SK-N-SH (cell line): ENCODE data around the gene ZMAT5. TPM values are rescaled to one million over a fixed set of nuclear protein-coding genes. Genes with fewer than 3 reads are reported as not detected.

Experiments
- CTCF ChIA-PET: fragments of 300-600, 350-600 bp; formaldehyde crosslinking; extraction: SDS; loops from one replicate; lab custom pipeline; 2021; lab: Yijun Ruan, JAX
- POLR2A ChIA-PET: fragments of 350-600 bp; sonication (Branson Sonifier 250); formaldehyde crosslinking; extraction: SDS; loops from one replicate; lab custom pipeline; 2020; ENCODE audit warnings: antibody characterized with exemption, inconsistent platforms; lab: Yijun Ruan, JAX
- DNase-seq: peaks from one replicate; pipeline ENCODE4 v3.0.0; 2012
- H2AFZ ChIP-seq: fragments of 200-600 bp; sonication (generic); 2 replicates; pipeline ENCODE4 v1.8.1; 2016; ENCODE audit warnings: antibody characterized with exemption, mild to moderate bottlenecking, low read depth
- H3F3A ChIP-seq: fragments of 200-600 bp; sonication (generic); replicated peaks from 2 replicates; pipeline ENCODE3; 2016; ENCODE audit warnings: antibody characterized with exemption, mild to moderate bottlenecking; ENCODE audit not compliant: insufficient read depth
- H3K27ac ChIP-seq, 2 experiments: fragments of 200-500 bp in 1 of 2; fragments of 200-600 bp in 1 of 2; sonication (Bioruptor generic) in 1 of 2; sonication (generic), shearing (Covaris generic) in 1 of 2; 2 replicates each; pipeline versions ENCODE4 v1.5.1 to v1.6.1; 2014 to 2016; ENCODE audit warnings: low read depth in 2 of 2, inconsistent platforms in 1 of 2, low read length in 1 of 2, mild to moderate bottlenecking in 1 of 2, mixed read lengths in 1 of 2
- H3K27me3 ChIP-seq: fragments of 200-600 bp; sonication (generic), shearing (Covaris generic); 2 replicates; pipeline ENCODE4 v1.6.1; 2016; ENCODE audit warnings: mixed run types; ENCODE audit not compliant: insufficient read depth
- H3K36me3 ChIP-seq, 2 experiments: fragments of 200-500 bp in 1 of 2; fragments of 200-600 bp in 1 of 2; sonication (Bioruptor generic) in 1 of 2; sonication (generic) in 1 of 2; replicated peaks in 1 of 2; 2 replicates each; pipeline versions ENCODE3 to v1.5.1; 2014 to 2016; ENCODE audit warnings: low read length in 1 of 2, mild to moderate bottlenecking in 1 of 2; ENCODE audit not compliant: insufficient read depth in 2 of 2, control insufficient read depth in 1 of 2
- H3K4me1 ChIP-seq, 2 experiments: fragments of 200-500 bp in 1 of 2; fragments of 200-600 bp in 1 of 2; sonication (Bioruptor generic) in 1 of 2; sonication (generic), shearing (Covaris generic) in 1 of 2; 2 replicates each; pipeline versions ENCODE4 v1.5.1 to v1.6.1; 2014 to 2016; ENCODE audit warnings: low read depth in 1 of 2, low read length in 1 of 2, mixed run types in 1 of 2; ENCODE audit not compliant: insufficient read depth in 2 of 2, control insufficient read depth in 1 of 2
- H3K4me2 ChIP-seq: fragments of 200-600 bp; sonication (generic), shearing (Covaris generic); 2 replicates; pipeline ENCODE4 v1.6.1; 2017; ENCODE audit warnings: mixed run types
- H3K4me3 ChIP-seq, 2 experiments: fragments of 200-500 bp in 1 of 2; fragments of 200-600 bp in 1 of 2; sonication (Bioruptor generic) in 1 of 2; sonication (generic), shearing (Covaris generic) in 1 of 2; 2 replicates each; pipeline versions ENCODE4 v1.5.1 to v1.8.1; 2014 to 2016; ENCODE audit warnings: low read depth in 2 of 2, inconsistent platforms in 1 of 2, low read length in 1 of 2, mild to moderate bottlenecking in 1 of 2, mixed read lengths in 1 of 2, moderate library complexity in 1 of 2
- H3K79me2 ChIP-seq: fragments of 200-600 bp; sonication (generic); 2 replicates; pipeline ENCODE4 v1.8.1; 2017; ENCODE audit warnings: mild to moderate bottlenecking; ENCODE audit not compliant: insufficient read depth
- H3K9ac ChIP-seq: fragments of 200-600 bp; sonication (generic); 2 replicates; pipeline ENCODE4 v1.6.1; 2017; ENCODE audit warnings: mixed run types
- H3K9me2 ChIP-seq: fragments of 200-600 bp; sonication (generic); 2 replicates; pipeline ENCODE4 v1.6.1; 2017; ENCODE audit warnings: mixed run types
- H3K9me3 ChIP-seq: fragments of 200-600 bp; sonication (generic); 2 replicates; pipeline ENCODE4 v1.6.1; 2017; ENCODE audit warnings: mixed run types, mild to moderate bottlenecking, moderate library complexity
- H4K20me1 ChIP-seq: fragments of 200-600 bp; sonication (generic); 2 replicates; pipeline ENCODE4 v1.6.1; 2017; ENCODE audit warnings: mild to moderate bottlenecking, mixed run types; ENCODE audit not compliant: insufficient read depth
- CHD2 ChIP-seq: fragments of 150-350 bp; IDR thresholded peaks from 2 replicates; pipeline ENCODE4 v1.6.1; 2018; ENCODE audit warnings: low read length; ENCODE audit not compliant: partially characterized antibody
- ELF1 ChIP-seq: IDR thresholded peaks from 2 replicates; pipeline ENCODE4 v1.4.0; 2012
- GABPA ChIP-seq: IDR thresholded peaks from 2 replicates; pipeline ENCODE4 v1.4.0; 2012; ENCODE audit warnings: low read depth, mild to moderate bottlenecking
- JUND ChIP-seq: IDR thresholded peaks from 2 replicates; pipeline ENCODE4 v1.4.0; 2012
- MEF2A ChIP-seq: IDR thresholded peaks from 2 replicates; pipeline ENCODE4 v1.4.0; 2012; ENCODE audit warnings: low read depth, borderline replicate concordance
- NFIC ChIP-seq: IDR thresholded peaks from 2 replicates; pipeline ENCODE4 v1.4.0; 2012; ENCODE audit warnings: borderline replicate concordance
- NRF1 ChIP-seq: IDR thresholded peaks from 2 replicates; pipeline ENCODE4 v1.6.1; 2012; ENCODE audit warnings: low read depth, mild to moderate bottlenecking, low read length
- POLR2AphosphoS5 ChIP-seq: IDR thresholded peaks from 2 replicates; pipeline ENCODE4 v1.6.1; 2012; ENCODE audit warnings: low read depth, low read length
- RAD21 ChIP-seq: IDR thresholded peaks from 2 replicates; pipeline ENCODE4 v1.6.1; 2012; ENCODE audit warnings: mild to moderate bottlenecking, low read length
- RFX5 ChIP-seq: IDR thresholded peaks from 2 replicates; pipeline ENCODE4 v1.6.1; 2012; ENCODE audit warnings: mild to moderate bottlenecking, improper control_type of control experiment, low read length
- SIN3A ChIP-seq: IDR thresholded peaks from 2 replicates; pipeline ENCODE4 v1.6.1; 2012; ENCODE audit warnings: low read depth, mild to moderate bottlenecking, low read length, moderate library complexity, borderline replicate concordance
- SMC3 ChIP-seq: IDR thresholded peaks from 2 replicates; pipeline ENCODE4 v1.6.1; 2012; ENCODE audit warnings: low read depth, low read length, improper control_type of control experiment
- TAF1 ChIP-seq: IDR thresholded peaks from 2 replicates; pipeline ENCODE4 v1.6.1; 2012; ENCODE audit warnings: low read depth, mild to moderate bottlenecking, low read length, moderate library complexity, borderline replicate concordance
- TCF12 ChIP-seq: IDR thresholded peaks from 2 replicates; pipeline ENCODE4 v1.4.0; 2012
- TEAD4 ChIP-seq: IDR thresholded peaks from 2 replicates; pipeline ENCODE4 v1.4.0; 2012; ENCODE audit warnings: mild to moderate bottlenecking, borderline replicate concordance; ENCODE audit not compliant: insufficient read depth
- YY1 ChIP-seq: IDR thresholded peaks from 2 replicates; pipeline ENCODE4 v1.4.0; 2012; ENCODE audit warnings: low read depth, mild to moderate bottlenecking
- WGBS: methylation state at CpG from one replicate; pipeline ENCODE4 v1.1.6; 2017; ENCODE audit warnings: low lambda C conversion rate; 5-methylcytosine and 5-hydroxymethylcytosine counted together
- polyA plus RNA-seq, 3 experiments: library from polyadenylated mRNA; depleted of rRNA; stranded (reverse); fragments of >200 nt; gene quantifications; 2 replicates each; pipeline ENCODE4 v1.2.3, GENCODE V29; 2012
- TF ChIP-seq, protein P1 (sequence below): IDR thresholded peaks from 2 replicates; pipeline ENCODE4 v1.4.0; 2012; ENCODE audit warnings: low read depth, borderline replicate concordance
- TF ChIP-seq, protein P2 (sequence below): fragments of 200-600 bp; sonication (generic); IDR thresholded peaks from 2 replicates; pipeline ENCODE4 v1.6.1; 2017; ENCODE audit warnings: antibody characterized with exemption, mild to moderate bottlenecking, moderate library complexity
- TF ChIP-seq, protein P3 (sequence below): IDR thresholded peaks from 2 replicates; pipeline ENCODE4 v1.4.0; 2012; ENCODE audit warnings: low read depth
- TF ChIP-seq, protein P4 (sequence below): fragments of 150-350 bp; IDR thresholded peaks from 2 replicates; pipeline ENCODE4 v1.6.1; 2016; ENCODE audit warnings: mild to moderate bottlenecking, low read depth, low read length

Gene ZMAT5
- polyA plus RNA-seq, 1 of the 3 experiments (the other 2 are of a cell fraction) = 35.0 TPM

DNA sequence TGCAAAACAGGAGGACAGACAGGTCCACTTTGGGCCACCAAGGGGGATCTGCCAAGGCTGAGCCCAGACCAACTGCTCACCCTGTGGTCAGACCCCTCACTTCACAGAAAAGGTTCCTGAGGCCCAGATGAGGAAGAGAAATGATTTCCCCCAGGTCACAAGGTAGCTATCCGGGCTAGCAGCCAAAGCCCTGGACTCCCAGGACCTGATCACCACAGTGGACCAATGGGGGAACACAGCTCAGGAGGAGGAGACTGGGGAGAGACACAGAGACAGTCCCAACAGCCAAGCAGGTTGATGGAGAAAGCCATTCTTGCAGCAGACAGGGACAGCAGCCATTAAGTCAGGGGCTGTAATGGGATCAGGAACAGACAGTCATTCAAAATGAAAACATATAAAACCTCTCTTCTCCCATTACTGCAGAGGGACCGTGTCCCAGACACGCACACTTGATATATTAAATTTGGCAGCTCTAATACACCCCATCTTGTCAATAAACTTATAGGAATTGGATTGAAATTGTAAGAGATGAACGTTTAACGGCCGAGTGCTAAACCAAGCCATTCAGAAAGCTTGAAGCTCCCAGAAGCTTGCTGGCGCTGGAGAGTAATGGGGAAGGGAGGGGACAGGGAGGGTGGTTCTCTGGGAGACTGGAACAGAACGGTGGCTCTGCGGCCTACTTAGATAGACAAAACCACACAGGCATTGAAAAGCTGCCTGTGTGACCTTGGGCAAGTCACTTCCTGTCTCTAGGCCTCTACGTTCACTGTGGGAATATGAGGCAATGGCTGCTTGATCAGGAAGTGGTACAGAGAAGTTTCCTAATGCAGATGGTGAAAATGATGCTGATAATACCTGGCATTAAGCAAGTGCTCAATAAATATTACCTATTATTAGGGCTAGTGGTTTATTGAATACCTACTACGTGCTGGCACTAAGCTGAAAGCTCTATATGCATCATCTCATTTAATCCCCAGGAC, 16.0 kb downstream of the ZMAT5 start:
- no peak overlapping the region for H2AFZ ChIP-seq
- peaks cover 0 to 6% of the 10 kb centered on the region in 2 experiments for H3K36me3 ChIP-seq
- 0 out of 2 replicates have a peak, but pooled peaks cover 3% of the 10 kb centered on the region for H4K20me1 ChIP-seq
- no peaks in the 10 kb centered on the region for H3F3A ChIP-seq
- H3K79me2 ChIP-seq = no peaks in the 10 kb centered on the region
- H3K4me2 ChIP-seq = no peak overlapping the region
- TF ChIP-seq NFIC = no peak
- TF ChIP-seq, protein P1, sequence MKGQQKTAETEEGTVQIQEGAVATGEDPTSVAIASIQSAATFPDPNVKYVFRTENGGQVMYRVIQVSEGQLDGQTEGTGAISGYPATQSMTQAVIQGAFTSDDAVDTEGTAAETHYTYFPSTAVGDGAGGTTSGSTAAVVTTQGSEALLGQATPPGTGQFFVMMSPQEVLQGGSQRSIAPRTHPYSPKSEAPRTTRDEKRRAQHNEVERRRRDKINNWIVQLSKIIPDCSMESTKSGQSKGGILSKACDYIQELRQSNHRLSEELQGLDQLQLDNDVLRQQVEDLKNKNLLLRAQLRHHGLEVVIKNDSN = no peak
- TF ChIP-seq NRF1 = no peak
- TF ChIP-seq, protein P2, sequence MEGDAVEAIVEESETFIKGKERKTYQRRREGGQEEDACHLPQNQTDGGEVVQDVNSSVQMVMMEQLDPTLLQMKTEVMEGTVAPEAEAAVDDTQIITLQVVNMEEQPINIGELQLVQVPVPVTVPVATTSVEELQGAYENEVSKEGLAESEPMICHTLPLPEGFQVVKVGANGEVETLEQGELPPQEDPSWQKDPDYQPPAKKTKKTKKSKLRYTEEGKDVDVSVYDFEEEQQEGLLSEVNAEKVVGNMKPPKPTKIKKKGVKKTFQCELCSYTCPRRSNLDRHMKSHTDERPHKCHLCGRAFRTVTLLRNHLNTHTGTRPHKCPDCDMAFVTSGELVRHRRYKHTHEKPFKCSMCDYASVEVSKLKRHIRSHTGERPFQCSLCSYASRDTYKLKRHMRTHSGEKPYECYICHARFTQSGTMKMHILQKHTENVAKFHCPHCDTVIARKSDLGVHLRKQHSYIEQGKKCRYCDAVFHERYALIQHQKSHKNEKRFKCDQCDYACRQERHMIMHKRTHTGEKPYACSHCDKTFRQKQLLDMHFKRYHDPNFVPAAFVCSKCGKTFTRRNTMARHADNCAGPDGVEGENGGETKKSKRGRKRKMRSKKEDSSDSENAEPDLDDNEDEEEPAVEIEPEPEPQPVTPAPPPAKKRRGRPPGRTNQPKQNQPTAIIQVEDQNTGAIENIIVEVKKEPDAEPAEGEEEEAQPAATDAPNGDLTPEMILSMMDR = no peak
- TF ChIP-seq ELF1 = no peak
- no peak for TF ChIP-seq TAF1
- no peak for TF ChIP-seq SMC3
- TF ChIP-seq SIN3A = no peak
- TF ChIP-seq, protein P3, sequence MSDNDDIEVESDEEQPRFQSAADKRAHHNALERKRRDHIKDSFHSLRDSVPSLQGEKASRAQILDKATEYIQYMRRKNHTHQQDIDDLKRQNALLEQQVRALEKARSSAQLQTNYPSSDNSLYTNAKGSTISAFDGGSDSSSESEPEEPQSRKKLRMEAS = no peak
- no peak for TF ChIP-seq RAD21
- TF ChIP-seq, protein P4, sequence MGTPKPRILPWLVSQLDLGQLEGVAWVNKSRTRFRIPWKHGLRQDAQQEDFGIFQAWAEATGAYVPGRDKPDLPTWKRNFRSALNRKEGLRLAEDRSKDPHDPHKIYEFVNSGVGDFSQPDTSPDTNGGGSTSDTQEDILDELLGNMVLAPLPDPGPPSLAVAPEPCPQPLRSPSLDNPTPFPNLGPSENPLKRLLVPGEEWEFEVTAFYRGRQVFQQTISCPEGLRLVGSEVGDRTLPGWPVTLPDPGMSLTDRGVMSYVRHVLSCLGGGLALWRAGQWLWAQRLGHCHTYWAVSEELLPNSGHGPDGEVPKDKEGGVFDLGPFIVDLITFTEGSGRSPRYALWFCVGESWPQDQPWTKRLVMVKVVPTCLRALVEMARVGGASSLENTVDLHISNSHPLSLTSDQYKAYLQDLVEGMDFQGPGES = no peak
- TF ChIP-seq CHD2 = no peak
- TF ChIP-seq RFX5 = no peak
- TF ChIP-seq GABPA = no peak
- no peak for TF ChIP-seq TEAD4
- no peak for TF ChIP-seq MEF2A
- TF ChIP-seq TCF12 = no peak
- TF ChIP-seq POLR2AphosphoS5 = no peak
- TF ChIP-seq YY1 = no peak
- TF ChIP-seq JUND = no peak
- DNase-seq = no peak
- no peaks in the 10 kb centered on the region for H3K9me3 ChIP-seq
- H3K27me3 ChIP-seq = no peaks in the 10 kb centered on the region
- ChIA-PET CTCF (interaction anchor here (0.8 to 3.2 kb wide), 4 partner anchors 9 to 338 kb away, joined by 3 to 8 read pairs (median 4); no protein-coding TSS in a partner anchor), POLR2A (no interaction called here)
- no peaks in the 10 kb centered on the region for H3K9me2 ChIP-seq
- 89% methylated on average over 10 of the region's 11 CpGs for WGBS
- no peak overlapping the region for H3K4me3 ChIP-seq
- H3K27ac ChIP-seq = no peak overlapping the region
- no peak overlapping the region for H3K9ac ChIP-seq
- no peaks in the 10 kb centered on the region for H3K4me1 ChIP-seq
